Progenitor cell of endocrine pancreas (in vitro differentiated cells): ENCODE data around the gene OPRD1. TPM values are rescaled to one million over a fixed set of nuclear protein-coding genes. Genes with fewer than 3 reads are reported as not detected.

Experiments
- DNase-seq: peaks from one replicate; pipeline ENCODE4 v3.0.0; 2021; ENCODE audit warnings: low spot score; ENCODE audit not compliant: unreplicated experiment
- H3K27ac Mint-ChIP-seq: 2 replicates; pipeline ENCODE4 v1.8.0; 2021; ENCODE audit warnings: mild to moderate bottlenecking, moderate library complexity, mixed read lengths
- H3K27me3 Mint-ChIP-seq: 2 replicates; pipeline ENCODE4 v1.8.0; 2021; ENCODE audit warnings: mixed read lengths
- H3K36me3 Mint-ChIP-seq: 2 replicates; pipeline ENCODE4 v1.8.0; 2022; ENCODE audit warnings: mixed read lengths; ENCODE audit not compliant: insufficient read depth
- H3K4me1 Mint-ChIP-seq: 2 replicates; pipeline ENCODE4 v1.8.0; 2021; ENCODE audit warnings: low read depth, mixed read lengths
- H3K4me3 Mint-ChIP-seq: 2 replicates; pipeline ENCODE4 v1.8.0; 2021; ENCODE audit warnings: low read depth, mild to moderate bottlenecking, moderate library complexity, mixed read lengths
- H3K9me3 Mint-ChIP-seq: 2 replicates; pipeline ENCODE4 v1.8.0; 2021; ENCODE audit warnings: low read depth, mixed read lengths
- total RNA-seq: library from RNA; stranded (reverse); gene quantifications from 2 replicates; pipeline ENCODE4 v1.2.1, GENCODE V29; 2021
- TF ChIP-seq, protein P1 (sequence below): fragments of 200-600 bp; sonication (generic); IDR thresholded peaks from one replicate; pipeline ENCODE4 v1.5.0; 2021; ENCODE audit warnings: antibody characterized with exemption, mild to moderate bottlenecking; ENCODE audit not compliant: unreplicated experiment

OPRD1 gene
- total RNA-seq, 1 donor from 2014 or later: 0.67 TPM

- H3K9me3 Mint-ChIP-seq: no peaks in the 10 kb centered on the region
- DNase-seq: no peak
Observed at GRCh38 chr1:28803662-28804061, 8.3 kb upstream of the OPRD1 start.

GRCh38 chr1:28804071-28804470 is 7.9 kb upstream of the OPRD1 start:
- Mint-ChIP-seq H3K4me1 (peaks cover 5% of the 10 kb centered on the region), H3K36me3 (no peaks in the 10 kb centered on the region), H3K27ac (no peak overlapping the region), H3K27me3 (peaks cover 5% of the 10 kb centered on the region), H3K4me3 (no peak overlapping the region), H3K9me3 (no peaks in the 10 kb centered on the region)
- DNase-seq: no peak
- TF ChIP-seq, protein P1, sequence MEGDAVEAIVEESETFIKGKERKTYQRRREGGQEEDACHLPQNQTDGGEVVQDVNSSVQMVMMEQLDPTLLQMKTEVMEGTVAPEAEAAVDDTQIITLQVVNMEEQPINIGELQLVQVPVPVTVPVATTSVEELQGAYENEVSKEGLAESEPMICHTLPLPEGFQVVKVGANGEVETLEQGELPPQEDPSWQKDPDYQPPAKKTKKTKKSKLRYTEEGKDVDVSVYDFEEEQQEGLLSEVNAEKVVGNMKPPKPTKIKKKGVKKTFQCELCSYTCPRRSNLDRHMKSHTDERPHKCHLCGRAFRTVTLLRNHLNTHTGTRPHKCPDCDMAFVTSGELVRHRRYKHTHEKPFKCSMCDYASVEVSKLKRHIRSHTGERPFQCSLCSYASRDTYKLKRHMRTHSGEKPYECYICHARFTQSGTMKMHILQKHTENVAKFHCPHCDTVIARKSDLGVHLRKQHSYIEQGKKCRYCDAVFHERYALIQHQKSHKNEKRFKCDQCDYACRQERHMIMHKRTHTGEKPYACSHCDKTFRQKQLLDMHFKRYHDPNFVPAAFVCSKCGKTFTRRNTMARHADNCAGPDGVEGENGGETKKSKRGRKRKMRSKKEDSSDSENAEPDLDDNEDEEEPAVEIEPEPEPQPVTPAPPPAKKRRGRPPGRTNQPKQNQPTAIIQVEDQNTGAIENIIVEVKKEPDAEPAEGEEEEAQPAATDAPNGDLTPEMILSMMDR: no peak

More at GRCh38 chr1:28803662-28804061, 8.3 kb upstream of the OPRD1 start:
- H3K4me1 Mint-ChIP-seq: peaks cover 5% of the 10 kb centered on the region
- no peaks in the 10 kb centered on the region for H3K36me3 Mint-ChIP-seq
- H3K27me3 Mint-ChIP-seq: peaks cover 5% of the 10 kb centered on the region
- no peak overlapping the region for H3K4me3 Mint-ChIP-seq
- no peak overlapping the region for H3K27ac Mint-ChIP-seq
- TF ChIP-seq, protein P1: no peak

GRCh38 chr1:28807046-28807445 is 4.9 kb upstream of the OPRD1 start:
- TF ChIP-seq, protein P1: no peak
- Mint-ChIP-seq H3K4me1 (no peaks in the 10 kb centered on the region), H3K9me3 (no peaks in the 10 kb centered on the region), H3K27me3 (peaks cover 28% of the 10 kb centered on the region), H3K4me3 (no peak overlapping the region), H3K27ac (no peak overlapping the region), H3K36me3 (no peaks in the 10 kb centered on the region)
- DNase-seq: no peak

DNA sequence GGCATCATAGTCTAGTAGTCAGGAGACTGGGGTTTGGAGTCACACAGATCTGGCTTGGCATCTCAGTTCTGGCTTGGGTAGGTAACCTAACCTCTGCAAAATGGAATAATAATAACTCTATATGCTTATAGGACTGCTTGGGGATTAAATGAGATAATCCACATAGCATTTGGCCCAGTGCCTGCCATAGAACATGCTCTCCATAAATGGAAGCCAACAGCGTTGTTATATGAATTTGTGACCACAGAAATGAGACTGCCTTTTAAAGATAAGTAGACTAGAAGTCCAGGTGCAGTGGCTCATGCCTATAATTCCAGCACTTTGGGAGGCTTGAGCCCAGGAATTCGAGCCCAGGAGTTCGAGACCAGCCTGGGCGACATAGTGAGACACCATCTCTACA is 4.0 kb upstream of the OPRD1 start:
- Mint-ChIP-seq H3K27me3 (peaks cover 35% of the 10 kb centered on the region), H3K9me3 (no peaks in the 10 kb centered on the region), H3K27ac (no peak overlapping the region), H3K4me3 (no peak overlapping the region), H3K36me3 (no peaks in the 10 kb centered on the region), H3K4me1 (peaks cover 2% of the 10 kb centered on the region)
- TF ChIP-seq, protein P1: no peak
- DNase-seq: no peak

- Mint-ChIP-seq H3K4me1 (peaks cover 2% of the 10 kb centered on the region), H3K9me3 (no peaks in the 10 kb centered on the region), H3K27ac (no peak overlapping the region), H3K36me3 (no peaks in the 10 kb centered on the region), H3K27me3 (peaks cover 68% of the 10 kb centered on the region), H3K4me3 (peak overlapping the region; percentile 44)
- TF ChIP-seq, protein P1: no peak
- DNase-seq: no peak
Observed at GRCh38 chr1:28811369-28811765, 603 bp upstream of the OPRD1 start.
